PC-9 (cell line): ENCODE data around the gene CD180.

Source experiments
- EZH2 ChIP-seq: fragments of 200-600 bp; sonication (generic); IDR thresholded peaks from 2 replicates; pipeline ENCODE4 v1.8.0; 2017; ENCODE audit warnings: antibody characterized with exemption, low read depth
- TF ChIP-seq, protein P1 (sequence below): fragments of 200-600 bp; sonication (generic); conservative IDR thresholded peaks from 2 replicates; pipeline ENCODE4 v1.6.1; 2017; ENCODE audit warnings: mixed run types, antibody characterized with exemption, mild to moderate bottlenecking, moderate library complexity

DNA sequence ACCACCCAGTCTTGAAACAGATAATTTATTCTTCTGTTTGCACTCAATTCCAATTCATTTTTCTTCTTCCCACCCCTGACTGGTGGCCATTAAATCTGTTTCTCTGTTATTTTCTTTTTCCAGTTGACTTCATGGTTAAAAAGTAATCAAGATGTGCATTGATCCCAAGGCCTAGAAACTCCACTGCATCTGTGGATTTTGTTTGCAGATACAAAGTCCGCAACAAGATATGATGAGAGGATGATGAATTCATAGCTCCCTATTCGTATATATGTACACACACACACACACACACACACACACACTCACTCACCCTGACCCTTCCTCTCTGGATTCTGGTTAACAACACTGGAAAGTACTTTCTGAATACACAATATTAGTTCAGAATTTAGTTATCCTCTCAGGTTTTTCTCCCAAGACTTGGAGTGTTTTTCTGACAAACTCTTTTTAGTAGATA lies 52.4 kb downstream of the CD180 start:
- TF ChIP-seq EZH2 = no peak
- TF ChIP-seq, protein P1, sequence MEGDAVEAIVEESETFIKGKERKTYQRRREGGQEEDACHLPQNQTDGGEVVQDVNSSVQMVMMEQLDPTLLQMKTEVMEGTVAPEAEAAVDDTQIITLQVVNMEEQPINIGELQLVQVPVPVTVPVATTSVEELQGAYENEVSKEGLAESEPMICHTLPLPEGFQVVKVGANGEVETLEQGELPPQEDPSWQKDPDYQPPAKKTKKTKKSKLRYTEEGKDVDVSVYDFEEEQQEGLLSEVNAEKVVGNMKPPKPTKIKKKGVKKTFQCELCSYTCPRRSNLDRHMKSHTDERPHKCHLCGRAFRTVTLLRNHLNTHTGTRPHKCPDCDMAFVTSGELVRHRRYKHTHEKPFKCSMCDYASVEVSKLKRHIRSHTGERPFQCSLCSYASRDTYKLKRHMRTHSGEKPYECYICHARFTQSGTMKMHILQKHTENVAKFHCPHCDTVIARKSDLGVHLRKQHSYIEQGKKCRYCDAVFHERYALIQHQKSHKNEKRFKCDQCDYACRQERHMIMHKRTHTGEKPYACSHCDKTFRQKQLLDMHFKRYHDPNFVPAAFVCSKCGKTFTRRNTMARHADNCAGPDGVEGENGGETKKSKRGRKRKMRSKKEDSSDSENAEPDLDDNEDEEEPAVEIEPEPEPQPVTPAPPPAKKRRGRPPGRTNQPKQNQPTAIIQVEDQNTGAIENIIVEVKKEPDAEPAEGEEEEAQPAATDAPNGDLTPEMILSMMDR = no peak
